GM13977 (cell line): ENCODE results near the gene RCCD1.

Experiments
- DNase-seq: peaks from one replicate; pipeline ENCODE4 v3.0.0; 2012; ENCODE audit warnings: low spot score
- in situ Hi-C: fragments of 300-500 bp; cut with MboI; formaldehyde crosslinking; loops from one replicate; pipeline ENCODE4 v1.12.0; 2022; ENCODE audit warnings: low sequenced_read_pairs, low pct_unique_long_range_greater_than_20kb, mixed read lengths, inconsistent platforms; ENCODE audit not compliant: unreplicated experiment
- TF ChIP-seq, protein P1 (sequence below): IDR thresholded peaks from 2 replicates; pipeline ENCODE4 v1.5.1; 2012; ENCODE audit warnings: mild to moderate bottlenecking, control low read depth; ENCODE audit not compliant: insufficient read depth; ENCODE audit errors: extremely low read depth, missing control alignments

The RCCD1 gene

GRCh38 chr15:90914305-90915080, 40.2 kb upstream of the RCCD1 start:
- in situ Hi-C loops = no loop called here
- TF ChIP-seq, protein P1, sequence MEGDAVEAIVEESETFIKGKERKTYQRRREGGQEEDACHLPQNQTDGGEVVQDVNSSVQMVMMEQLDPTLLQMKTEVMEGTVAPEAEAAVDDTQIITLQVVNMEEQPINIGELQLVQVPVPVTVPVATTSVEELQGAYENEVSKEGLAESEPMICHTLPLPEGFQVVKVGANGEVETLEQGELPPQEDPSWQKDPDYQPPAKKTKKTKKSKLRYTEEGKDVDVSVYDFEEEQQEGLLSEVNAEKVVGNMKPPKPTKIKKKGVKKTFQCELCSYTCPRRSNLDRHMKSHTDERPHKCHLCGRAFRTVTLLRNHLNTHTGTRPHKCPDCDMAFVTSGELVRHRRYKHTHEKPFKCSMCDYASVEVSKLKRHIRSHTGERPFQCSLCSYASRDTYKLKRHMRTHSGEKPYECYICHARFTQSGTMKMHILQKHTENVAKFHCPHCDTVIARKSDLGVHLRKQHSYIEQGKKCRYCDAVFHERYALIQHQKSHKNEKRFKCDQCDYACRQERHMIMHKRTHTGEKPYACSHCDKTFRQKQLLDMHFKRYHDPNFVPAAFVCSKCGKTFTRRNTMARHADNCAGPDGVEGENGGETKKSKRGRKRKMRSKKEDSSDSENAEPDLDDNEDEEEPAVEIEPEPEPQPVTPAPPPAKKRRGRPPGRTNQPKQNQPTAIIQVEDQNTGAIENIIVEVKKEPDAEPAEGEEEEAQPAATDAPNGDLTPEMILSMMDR = no peak
- no peak for DNase-seq

- TF ChIP-seq, protein P1 = no peak
- in situ Hi-C loops = no loop called here
- no peak for DNase-seq
Observed at GRCh38 chr15:90915216-90915807, 39.4 kb upstream of the RCCD1 start.

DNA sequence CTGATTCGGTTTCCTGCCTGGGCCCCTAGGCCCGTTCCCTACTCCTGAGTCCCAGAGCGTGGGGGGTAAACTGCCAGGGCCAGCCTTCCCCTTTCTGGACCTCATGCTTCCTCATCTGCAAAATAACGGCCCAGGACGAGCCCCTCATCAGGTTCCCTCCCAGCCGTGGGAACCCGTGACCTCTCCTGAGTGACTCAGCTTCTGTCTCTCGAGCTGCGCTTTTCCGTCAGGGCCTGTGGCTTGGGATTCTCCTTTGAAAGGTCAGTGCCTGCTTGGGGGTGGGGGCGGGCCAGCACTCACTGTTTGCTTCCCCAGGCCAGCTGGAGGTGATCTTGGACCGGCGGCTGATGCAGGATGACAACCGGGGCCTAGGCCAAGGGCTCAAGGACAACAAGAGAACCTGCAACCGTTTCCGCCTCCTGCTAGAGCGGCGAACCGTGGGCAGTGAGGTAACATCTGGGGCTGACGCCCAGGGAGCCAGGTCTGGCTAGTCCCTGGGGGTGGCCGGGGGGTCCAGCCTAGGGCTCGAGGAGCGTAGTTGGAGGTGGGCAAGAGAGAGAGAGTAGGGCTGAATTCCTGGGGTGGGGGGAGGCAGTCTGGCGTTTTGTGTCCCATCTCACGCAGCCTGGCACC, 38.8 kb upstream of the RCCD1 start:
- in situ Hi-C loops = no loop called here
- TF ChIP-seq, protein P1 = no peak
- no peak for DNase-seq

GRCh38 chr15:90916461-90916860, 38.2 kb upstream of the RCCD1 start:
- in situ Hi-C loops = no loop called here
- TF ChIP-seq, protein P1 = no peak
- no peak for DNase-seq

DNA sequence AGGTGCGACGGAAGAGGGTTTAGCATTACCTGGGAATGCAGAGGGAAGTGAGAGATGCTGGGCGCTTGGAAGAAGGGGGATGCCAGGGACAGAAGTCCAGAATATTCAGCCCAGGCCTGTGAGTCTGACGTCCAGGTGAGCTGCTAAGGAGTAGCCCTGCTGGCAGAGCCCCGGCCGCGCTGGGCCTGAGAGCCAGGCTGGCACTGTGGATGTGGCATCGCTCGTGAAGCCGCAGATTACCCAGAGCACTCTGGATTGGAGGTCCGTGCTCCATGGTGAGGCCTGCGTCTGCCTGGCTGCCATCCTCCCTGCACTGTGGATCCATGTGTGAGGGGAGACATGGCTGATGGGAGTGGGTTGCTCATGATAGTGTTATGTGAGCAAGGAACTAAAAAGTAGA, 37.1 kb upstream of the RCCD1 start:
- no peak for DNase-seq
- TF ChIP-seq, protein P1 = no peak
- in situ Hi-C loops = no loop called here

GRCh38 chr15:90918034-90918788, 36.5 kb upstream of the RCCD1 start:
- no peak for DNase-seq
- in situ Hi-C loops = no loop called here
- TF ChIP-seq, protein P1 = no peak
